ENCODE data around the gene EPHA6. TPM values are rescaled to one million over a fixed set of nuclear protein-coding genes. Genes with fewer than 3 reads are reported as not detected.
"Not testable (repeated sequence)": the region's sequence is repeated elsewhere in the genome, so short reads cannot be mapped to it uniquely, and the experiment has no call there.

Gene EPHA6
- total and polyA plus RNA-seq, 9 donors, result 2.0 to 20.9 (median 9.2) TPM

DNA sequence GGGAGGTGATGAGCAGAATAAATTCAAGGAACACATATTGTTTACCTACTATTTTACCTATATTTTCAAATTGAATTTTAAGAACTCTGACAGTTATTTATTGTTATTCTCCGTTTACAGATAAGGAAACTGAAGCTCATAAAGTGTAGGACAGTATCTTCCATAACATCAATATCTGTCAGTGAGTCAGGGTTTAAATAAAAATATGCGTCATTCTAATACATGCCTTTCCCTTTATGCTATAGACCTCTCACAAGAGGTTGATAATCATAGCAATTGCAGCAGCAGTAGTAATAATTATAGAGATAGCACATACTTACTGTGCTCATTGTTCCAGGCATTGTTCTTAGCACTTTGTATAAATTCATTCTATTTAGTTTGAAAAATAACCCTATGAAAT, 101.1 kb downstream of the EPHA6 start:
- WGBS, 3 donors, result 76 to 89% (median 85%) methylated on average over 2 of the region's 2 CpGs
- Histone ChIP-seq H3K36me3 (no peaks in the 10 kb centered on the region), H3K27me3 (no peaks in the 10 kb centered on the region), H3K4me1 (ENCODE audit: insufficient read depth) (no peaks in the 10 kb centered on the region), H3K4me3 (no peak overlapping the region), H3K27ac (no peak overlapping the region), H3K9me3 (no peaks in the 10 kb centered on the region)
- intact Hi-C loops (cut with DNase I), result no loop called here
- TF ChIP-seq, protein P1, sequence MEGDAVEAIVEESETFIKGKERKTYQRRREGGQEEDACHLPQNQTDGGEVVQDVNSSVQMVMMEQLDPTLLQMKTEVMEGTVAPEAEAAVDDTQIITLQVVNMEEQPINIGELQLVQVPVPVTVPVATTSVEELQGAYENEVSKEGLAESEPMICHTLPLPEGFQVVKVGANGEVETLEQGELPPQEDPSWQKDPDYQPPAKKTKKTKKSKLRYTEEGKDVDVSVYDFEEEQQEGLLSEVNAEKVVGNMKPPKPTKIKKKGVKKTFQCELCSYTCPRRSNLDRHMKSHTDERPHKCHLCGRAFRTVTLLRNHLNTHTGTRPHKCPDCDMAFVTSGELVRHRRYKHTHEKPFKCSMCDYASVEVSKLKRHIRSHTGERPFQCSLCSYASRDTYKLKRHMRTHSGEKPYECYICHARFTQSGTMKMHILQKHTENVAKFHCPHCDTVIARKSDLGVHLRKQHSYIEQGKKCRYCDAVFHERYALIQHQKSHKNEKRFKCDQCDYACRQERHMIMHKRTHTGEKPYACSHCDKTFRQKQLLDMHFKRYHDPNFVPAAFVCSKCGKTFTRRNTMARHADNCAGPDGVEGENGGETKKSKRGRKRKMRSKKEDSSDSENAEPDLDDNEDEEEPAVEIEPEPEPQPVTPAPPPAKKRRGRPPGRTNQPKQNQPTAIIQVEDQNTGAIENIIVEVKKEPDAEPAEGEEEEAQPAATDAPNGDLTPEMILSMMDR (IDR thresholded peaks at IDR 0.05), result no peak
- TF ChIP-seq POLR2A (IDR thresholded peaks at IDR 0.05), result no peak
- TF ChIP-seq EP300 (IDR thresholded peaks at IDR 0.05), result no peak
- no peak for DNase-seq

DNA sequence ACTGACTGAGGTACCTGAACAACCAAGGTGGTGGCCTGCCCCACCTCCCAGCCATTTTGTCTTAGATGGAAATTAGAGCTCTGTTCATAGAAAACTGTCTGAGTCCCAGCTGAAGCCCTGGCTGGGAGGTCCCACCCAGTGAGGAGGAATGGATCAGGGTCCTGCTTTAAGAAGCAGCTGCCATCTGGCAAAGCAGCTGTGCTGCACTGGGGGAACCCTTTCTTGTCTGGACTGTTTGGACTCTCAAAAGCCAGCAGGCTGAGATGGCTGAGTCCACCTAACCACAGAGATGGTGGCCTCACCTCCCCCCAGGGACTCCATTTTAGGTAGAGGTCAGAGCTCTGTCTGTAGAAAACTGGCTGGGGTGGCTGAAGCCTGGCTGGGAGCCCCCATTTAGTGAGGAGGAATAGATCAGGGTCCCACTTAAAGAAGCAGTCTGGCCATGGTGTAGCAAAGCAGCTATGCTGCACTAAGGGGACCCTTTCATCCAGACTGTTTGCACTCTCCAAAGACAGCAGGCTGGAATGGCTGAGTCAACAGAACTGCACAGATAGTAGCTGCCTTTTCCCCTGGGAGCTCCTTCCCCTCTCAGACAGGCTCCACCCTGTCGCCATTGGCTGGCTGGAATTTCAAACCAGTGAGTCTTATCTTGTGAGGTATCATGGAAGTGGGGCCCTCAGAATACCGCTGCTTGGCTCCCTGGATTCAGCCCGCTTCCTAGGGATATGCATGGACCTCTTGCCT, 116.9 kb downstream of the EPHA6 start:
- Histone ChIP-seq H3K36me3 (no peaks in the 10 kb centered on the region), H3K4me1 (ENCODE audit: insufficient read depth) (no peaks in the 10 kb centered on the region), H3K9me3 (no peaks in the 10 kb centered on the region), H3K4me3 (no peak overlapping the region), H3K27ac (no peak overlapping the region), H3K27me3 (no peaks in the 10 kb centered on the region)
- TF ChIP-seq POLR2A (IDR thresholded peaks at IDR 0.05) (no peak), EP300 (IDR thresholded peaks at IDR 0.05) (no peak)
- TF ChIP-seq, protein P1 (IDR thresholded peaks at IDR 0.05), result no peak
- WGBS, 3 donors, result 90 to 94% (median 92%) methylated on average over 2 to 3 of the region's 3 CpGs
- no peak for DNase-seq
- intact Hi-C loops (cut with DNase I), result no loop called here

DNA sequence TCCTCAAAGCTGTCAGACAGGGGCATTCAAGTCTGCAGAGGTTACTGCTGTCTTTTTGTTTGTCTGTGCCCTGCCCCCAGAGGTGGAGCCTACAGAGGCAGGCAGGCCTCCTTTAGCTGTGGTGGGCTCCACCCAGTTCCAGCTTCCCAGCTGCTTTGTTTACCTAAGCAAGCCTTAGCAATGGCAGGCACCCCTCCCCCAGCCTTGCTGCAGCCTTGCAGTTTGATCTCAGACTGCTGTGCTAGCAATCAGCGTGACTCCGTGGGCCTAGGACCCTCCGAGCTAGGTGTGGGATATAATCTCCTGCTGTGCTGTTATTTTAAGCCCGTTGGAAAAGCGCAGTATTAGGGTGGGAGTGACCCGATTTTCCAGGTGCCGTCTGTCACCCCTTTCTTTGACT, 127.7 kb downstream of the EPHA6 start:
- intact Hi-C loops (cut with DNase I); H3K4me1 ChIP-seq (ENCODE audit: insufficient read depth); H3K9me3 ChIP-seq; H3K27me3 ChIP-seq; DNase-seq; H3K27ac ChIP-seq; H3K4me3 ChIP-seq; H3K36me3 ChIP-seq: not testable (repeated sequence)
- WGBS, 3 donors, result 90 to 95% (median 94%) methylated on average over 7 of the region's 7 CpGs

DNA sequence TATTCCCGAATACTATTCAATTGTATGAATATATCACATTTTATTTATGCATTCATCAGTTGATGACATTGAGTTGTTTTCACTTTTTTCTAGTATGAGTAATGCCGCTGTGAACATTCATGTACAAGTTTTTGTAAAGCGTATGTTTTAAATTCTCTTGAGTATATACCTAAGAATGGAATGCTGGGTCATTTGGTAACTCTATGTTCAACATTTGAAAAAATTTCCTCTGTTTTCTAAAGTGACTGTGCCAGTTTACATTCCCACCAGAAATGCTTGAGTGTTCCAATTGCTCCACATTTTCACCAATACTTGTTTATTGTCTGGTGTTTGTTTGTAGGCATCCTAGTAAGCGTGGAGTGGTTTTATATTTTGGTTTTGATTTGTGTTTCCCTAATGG, 144.5 kb downstream of the EPHA6 start:
- TF ChIP-seq, protein P1 (IDR thresholded peaks at IDR 0.05), result no peak
- TF ChIP-seq EP300 (IDR thresholded peaks at IDR 0.05) (no peak), POLR2A (IDR thresholded peaks at IDR 0.05) (no peak)
- Histone ChIP-seq H3K9me3 (no peaks in the 10 kb centered on the region), H3K27me3 (no peaks in the 10 kb centered on the region), H3K4me3 (no peak overlapping the region), H3K36me3 (no peaks in the 10 kb centered on the region), H3K4me1 (ENCODE audit: insufficient read depth) (no peaks in the 10 kb centered on the region), H3K27ac (no peak overlapping the region)
- intact Hi-C loops (cut with DNase I), result no loop called here
- 93 to 95% (median 94%) methylated on average over 4 of the region's 4 CpGs for WGBS, 3 donors
- no peak for DNase-seq

DNA sequence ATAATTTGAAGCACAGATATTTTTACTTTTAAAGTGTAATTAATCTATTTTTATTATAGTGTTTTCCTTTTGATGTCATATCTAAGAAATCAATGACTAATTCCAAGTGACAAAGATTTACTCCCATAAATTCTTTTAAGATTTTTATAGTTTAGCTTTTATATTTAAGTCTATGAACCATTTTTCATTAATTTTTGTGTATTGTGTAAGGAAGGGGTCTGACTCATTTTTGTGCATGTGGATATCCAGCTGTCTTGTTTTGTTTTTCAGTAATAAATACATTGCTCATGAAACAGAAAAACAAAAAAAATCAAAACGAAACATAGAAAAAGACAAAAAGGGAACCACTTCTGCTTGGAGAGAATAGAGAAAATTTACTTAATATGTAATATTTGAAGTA, 145.1 kb downstream of the EPHA6 start:
- no peak for DNase-seq
- Histone ChIP-seq H3K27ac (no peak overlapping the region), H3K27me3 (no peaks in the 10 kb centered on the region), H3K4me1 (ENCODE audit: insufficient read depth) (no peaks in the 10 kb centered on the region), H3K36me3 (no peaks in the 10 kb centered on the region), H3K4me3 (no peak overlapping the region), H3K9me3 (no peaks in the 10 kb centered on the region)
- 16 to 30% (median 17%) methylated on average over 1 of the region's 1 CpG for WGBS, 3 donors
- TF ChIP-seq, protein P1 (IDR thresholded peaks at IDR 0.05), result no peak
- no peak for TF ChIP-seq EP300 (IDR thresholded peaks at IDR 0.05)
- no peak for TF ChIP-seq POLR2A (IDR thresholded peaks at IDR 0.05)
- intact Hi-C loops (cut with DNase I), result no loop called here
